Spinal cord (tissue), 10 donors: ENCODE measurements around the gene SHC2. TPM values are rescaled to one million over a fixed set of nuclear protein-coding genes. Genes with fewer than 3 reads are reported as not detected.
A peak's percentile ranks its signal among the peaks of the same experiment; 100 is the strongest.

ENCODE experiments used
- DNase-seq, 6 donors: peaks; one replicate each; pipeline versions ENCODE4 v3.0.0 to v3.0.0-alpha.2; 2013 to 2015; ENCODE audit warnings: low spot score in 6 of 6, low read depth in 4 of 6
- H3K27ac ChIP-seq: one replicate; pipeline ENCODE4 v1.5.1; 2013; ENCODE audit warnings: low read depth, low read length, control low read depth
- H3K27me3 ChIP-seq: one replicate; pipeline ENCODE4 v1.6.1; 2013; ENCODE audit warnings: low read length; ENCODE audit not compliant: control insufficient read depth, insufficient read depth
- H3K36me3 ChIP-seq: one replicate; pipeline ENCODE4 v1.6.1; 2013; ENCODE audit warnings: low read length; ENCODE audit not compliant: control insufficient read depth, insufficient read depth
- H3K4me1 ChIP-seq: one replicate; pipeline ENCODE4 v1.6.1; 2013; ENCODE audit warnings: low read length; ENCODE audit not compliant: control insufficient read depth, insufficient read depth
- H3K4me3 ChIP-seq: one replicate; pipeline ENCODE4 v1.5.1; 2013; ENCODE audit warnings: low read depth, low read length, control low read depth
- H3K9me3 ChIP-seq: one replicate; pipeline ENCODE4 v1.6.1; 2013; ENCODE audit warnings: low read length; ENCODE audit not compliant: control insufficient read depth, insufficient read depth
- WGBS: methylation state at CpG from one replicate; pipeline ENCODE4 v1.1.5; 2013; ENCODE audit warnings: missing lambda C conversion rate; ENCODE audit not compliant: insufficient coverage; 5-methylcytosine and 5-hydroxymethylcytosine counted together
- polyA plus RNA-seq, 2 donors: library from polyadenylated mRNA; unstranded; fragments of 120-200 nt; gene quantifications; one replicate each; pipeline ENCODE4 v1.2.1, GENCODE V29; 2013; ENCODE audit not compliant: insufficient read length in 2 of 2
- total RNA-seq, 2 donors: library from RNA; depleted of rRNA in 1 of 2; stranded (reverse); fragments of 120-200 nt in 1 of 2; fragments of >200 nt in 1 of 2; gene quantifications; one replicate each; pipeline versions ENCODE4 v1.2.3 to v1.2.4, GENCODE V29; 2013 to 2014
- donor health status: healthy.

Gene SHC2
- total and polyA plus RNA-seq, 4 donors: 15.5 to 111 (median 58.4) TPM

DNA sequence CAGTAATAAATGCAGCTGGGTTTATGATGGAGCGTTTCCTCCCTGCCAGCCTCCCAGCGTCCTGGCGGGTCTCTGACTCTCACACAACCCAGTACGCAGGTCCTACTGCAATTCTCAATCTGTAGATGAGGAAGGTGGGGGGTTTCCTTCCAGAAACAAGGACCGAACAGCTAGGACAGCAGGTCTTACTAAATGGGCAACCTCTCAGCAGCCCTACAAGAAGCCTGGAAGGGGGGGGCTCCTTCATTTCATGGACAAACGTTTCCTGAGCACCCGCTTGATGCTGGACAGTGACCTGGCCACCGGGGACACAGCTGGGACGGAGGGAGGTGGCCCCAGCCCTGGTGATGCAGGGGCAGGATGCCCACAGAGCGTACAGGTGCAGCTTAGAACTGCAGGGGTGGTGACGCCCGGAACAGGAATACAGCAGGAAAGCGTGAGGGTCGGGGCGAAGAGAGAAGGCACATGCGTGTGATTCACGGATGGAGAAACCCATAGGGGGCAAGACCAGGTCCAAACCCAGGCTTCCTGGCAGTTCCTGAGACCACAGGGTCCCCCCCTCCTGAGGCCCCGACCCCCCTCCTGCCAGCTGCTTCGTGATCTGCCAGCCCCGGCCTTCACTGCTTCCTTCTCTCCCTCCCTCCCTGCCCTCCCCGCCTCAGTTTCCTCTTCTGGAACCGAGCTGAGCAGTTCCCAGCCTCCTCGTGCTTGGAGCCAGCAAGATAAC, 51.2 kb downstream of the SHC2 start:
- H3K4me1 ChIP-seq: peaks cover 57% of the 10 kb centered on the region
- DNase-seq: peak in 3 of 6 donors; percentile 26 to 69 (median 29)
- H3K27ac ChIP-seq: no peak overlapping the region

DNA sequence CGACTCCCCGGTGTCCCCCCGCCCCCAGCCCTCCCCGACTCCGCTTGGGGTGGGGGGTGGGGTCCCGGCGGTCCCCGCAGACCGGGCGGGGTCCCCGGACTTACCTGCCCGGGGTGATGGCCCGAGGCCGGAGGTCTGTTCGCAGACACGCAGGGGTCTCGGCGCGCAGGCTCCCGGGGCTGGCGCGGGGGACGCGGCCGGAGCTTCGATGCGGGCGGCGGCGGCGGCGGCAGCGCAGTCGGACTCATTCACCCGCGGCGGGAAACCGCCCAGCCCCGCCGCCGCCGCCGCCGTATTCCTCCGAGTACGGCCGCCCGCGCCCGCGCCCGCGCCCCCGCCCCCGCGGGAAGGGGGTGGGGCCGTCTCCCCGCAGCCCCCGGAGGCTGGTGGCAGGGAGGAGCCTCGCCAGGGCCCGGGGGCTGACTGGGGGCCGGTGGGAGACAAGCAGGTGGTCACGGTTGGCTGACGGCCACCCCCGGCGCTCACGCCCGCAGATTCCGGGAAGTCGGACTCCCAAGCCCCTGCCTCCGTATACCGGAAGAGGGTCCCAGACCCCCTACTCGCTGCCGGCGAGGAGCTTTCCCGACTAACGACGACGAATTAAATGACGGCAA, 51.8 kb downstream of the SHC2 start, which contains the start of gene C2CD4C:
Gene C2CD4C (minus strand): TSS at position 246 of the 614 bp plus-strand sequence. CDS start 786 bp downstream, outside the sequence.
- H3K4me1 ChIP-seq: peaks cover 57% of the 10 kb centered on the region
- H3K27me3 ChIP-seq: peaks cover 9% of the 10 kb centered on the region
- DNase-seq: peak in 3 of 6 donors; percentile 29 to 87 (median 81)
- H3K9me3 ChIP-seq: peaks cover 2% of the 10 kb centered on the region
- H3K4me3 ChIP-seq: peak within 1 kb of the TSS; percentile 28
- H3K27ac ChIP-seq: no peak within 1 kb of the TSS
- WGBS: under 1% methylated on average over 74 of the region's 80 CpGs
- H3K36me3 ChIP-seq: peaks cover 27% of the 10 kb centered on the region

More for the DNA sequence above, 51.2 kb downstream of the SHC2 start:
- H3K9me3 ChIP-seq: peaks cover 2% of the 10 kb centered on the region
- peak overlapping the region; percentile 27 for H3K4me3 ChIP-seq
- peaks cover 33% of the 10 kb centered on the region for H3K36me3 ChIP-seq
- H3K27me3 ChIP-seq: peaks cover 9% of the 10 kb centered on the region
- WGBS: 6% methylated on average over 14 of the region's 23 CpGs

DNA sequence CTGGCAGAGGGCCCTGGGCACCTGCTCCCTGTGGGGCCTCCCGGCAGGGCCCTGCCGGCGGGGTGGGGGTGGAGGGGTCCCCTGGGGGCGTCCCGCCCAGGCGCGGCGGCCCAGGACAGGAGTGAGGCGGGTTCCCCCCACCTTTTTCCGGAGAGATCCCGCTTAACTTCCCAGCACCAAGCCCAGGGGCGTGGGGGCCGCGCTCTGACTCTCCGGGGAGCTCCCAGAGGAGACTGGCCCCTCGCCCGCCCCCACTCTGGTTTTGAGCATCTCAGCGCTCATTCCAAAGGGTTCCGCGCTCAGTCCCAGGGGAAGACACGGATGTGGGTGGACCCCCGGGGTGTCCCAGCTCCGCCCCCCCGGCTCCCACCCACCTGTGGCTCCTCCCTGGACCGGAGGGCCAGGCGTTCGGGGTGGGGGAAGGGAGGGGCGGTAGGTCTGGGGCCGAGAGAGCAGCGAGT, 52.4 kb downstream of the SHC2 start:
- peak overlapping the region; percentile 28 for H3K4me3 ChIP-seq
- peaks cover 2% of the 10 kb centered on the region for H3K9me3 ChIP-seq
- H3K27me3 ChIP-seq: peaks cover 9% of the 10 kb centered on the region
- peaks cover 57% of the 10 kb centered on the region for H3K4me1 ChIP-seq
- DNase-seq: peak in 2 of 6 donors; percentile 48 to 58
- H3K36me3 ChIP-seq: peaks cover 26% of the 10 kb centered on the region
- under 1% methylated on average over 21 of the region's 30 CpGs for WGBS
- H3K27ac ChIP-seq: no peak overlapping the region

DNA sequence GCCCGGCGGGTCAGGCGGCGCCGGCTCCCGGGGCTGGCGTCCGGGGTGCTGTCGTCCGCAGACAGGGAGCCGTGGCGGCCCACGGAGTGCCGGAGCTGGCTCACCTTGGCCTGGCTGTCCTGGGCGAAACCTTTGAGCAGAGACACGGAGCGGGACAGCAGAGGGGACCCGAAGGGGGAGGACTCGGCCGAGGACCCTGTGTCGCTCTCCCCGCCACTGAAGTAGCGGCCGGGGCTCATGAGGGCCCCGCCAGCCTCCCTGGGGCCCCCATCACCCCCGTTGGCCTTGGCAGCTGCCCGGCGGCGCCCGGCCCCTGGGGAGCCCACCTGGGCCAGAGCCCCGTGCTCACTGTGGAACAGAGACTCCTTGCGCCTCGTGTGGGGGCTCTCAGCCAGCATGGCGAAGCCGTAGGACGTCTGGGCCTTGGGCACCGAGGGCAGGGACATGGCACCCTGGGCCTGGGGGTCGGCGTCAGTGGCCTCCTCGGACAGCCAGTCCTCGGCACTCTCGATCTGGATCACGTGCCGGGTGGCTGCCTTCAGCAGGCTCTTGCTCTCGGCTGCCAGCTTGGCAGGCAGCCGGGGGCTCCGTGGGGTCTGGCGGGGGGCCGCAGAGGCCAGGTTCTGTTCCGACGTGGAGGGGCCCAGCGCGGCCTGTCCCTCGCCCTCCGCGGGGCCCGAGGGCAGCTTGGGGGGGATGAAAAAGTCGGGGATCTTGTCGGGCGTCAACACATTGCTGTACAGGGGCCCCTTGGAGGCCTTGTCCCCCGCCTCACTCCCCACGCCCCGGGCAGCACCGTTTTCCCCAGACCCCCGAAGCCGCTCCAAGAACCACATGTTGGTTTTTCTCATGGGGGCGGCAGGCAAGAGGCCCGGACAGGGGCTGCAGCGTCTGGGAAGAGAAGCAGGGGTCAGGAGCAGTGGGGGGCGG, 53.1 kb downstream of the SHC2 start:
- peak overlapping the region; percentile 28 for H3K4me3 ChIP-seq
- H3K36me3 ChIP-seq: peaks cover 26% of the 10 kb centered on the region
- peaks cover 2% of the 10 kb centered on the region for H3K9me3 ChIP-seq
- no peak overlapping the region for H3K27ac ChIP-seq
- H3K4me1 ChIP-seq: peaks cover 60% of the 10 kb centered on the region
- 72% methylated on average over 60 of the region's 70 CpGs for WGBS
- no peak for DNase-seq
- H3K27me3 ChIP-seq: peaks cover 9% of the 10 kb centered on the region

DNA sequence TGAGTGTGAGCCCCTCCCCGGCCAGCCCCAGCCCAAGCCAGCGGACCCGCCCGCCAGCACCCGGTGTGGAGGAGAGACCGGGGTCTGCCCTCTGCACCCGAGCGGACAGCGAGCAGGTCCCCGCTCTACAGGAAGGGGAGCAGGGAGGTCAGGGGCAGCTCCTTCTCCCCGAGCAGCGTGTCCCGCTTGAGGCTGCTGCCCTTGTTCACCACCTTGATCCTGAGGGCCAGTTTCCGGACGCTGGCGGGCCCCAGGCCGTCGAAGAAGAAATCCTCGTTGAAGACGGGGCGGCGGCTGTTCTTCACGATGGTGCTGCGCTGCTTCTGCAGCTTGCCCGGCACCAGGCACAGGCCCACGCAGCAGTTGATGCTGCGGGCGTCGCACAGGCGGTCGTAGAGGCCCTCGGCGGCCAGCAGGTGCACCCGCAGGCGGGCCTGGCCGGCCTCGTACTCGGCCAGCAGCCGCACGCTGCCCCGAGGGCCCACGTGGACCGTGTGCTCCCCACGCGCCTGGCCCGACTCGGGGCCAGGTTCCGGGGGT, 53.8 kb downstream of the SHC2 start:
- DNase-seq: no peak
- peaks cover 56% of the 10 kb centered on the region for H3K4me1 ChIP-seq

DNA sequence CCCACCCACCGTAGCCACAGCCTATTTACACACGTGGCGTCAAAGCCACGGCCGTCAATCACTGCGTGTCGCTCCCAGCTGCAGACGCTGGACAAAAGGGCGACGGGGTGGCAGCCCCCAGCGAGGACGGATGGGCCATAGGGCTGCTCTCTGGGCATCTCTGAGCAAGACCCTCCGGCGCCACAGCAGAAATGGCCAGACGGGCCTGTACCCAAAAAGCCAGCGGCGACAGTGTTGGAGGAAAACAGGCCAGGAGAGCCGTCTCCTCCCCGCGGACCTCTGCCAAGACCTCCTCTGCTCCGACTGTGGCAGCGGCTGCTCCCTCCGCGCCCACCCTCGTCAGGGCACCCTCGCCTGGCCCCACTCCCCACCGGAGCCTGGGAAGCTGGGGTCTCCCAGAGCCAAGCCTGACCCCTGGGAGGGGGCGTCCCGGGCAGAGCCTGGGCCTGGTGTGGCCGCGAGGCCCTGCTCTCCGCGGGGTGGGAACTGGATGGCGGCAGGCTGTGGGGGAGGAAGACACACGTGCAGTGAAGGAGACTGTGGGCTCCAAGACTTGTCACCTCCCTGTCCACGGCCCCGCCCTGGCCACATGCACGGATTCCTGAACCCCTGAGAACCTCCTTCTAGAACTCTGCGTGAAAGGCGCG, 54.6 kb downstream of the SHC2 start:
- Histone ChIP-seq H3K27me3 (peaks cover 9% of the 10 kb centered on the region), H3K4me1 (peaks cover 55% of the 10 kb centered on the region), H3K4me3 (no peak overlapping the region), H3K9me3 (peaks cover 2% of the 10 kb centered on the region), H3K27ac (no peak overlapping the region), H3K36me3 (peaks cover 26% of the 10 kb centered on the region)
- peak in 1 of 6 donors; percentile 28 for DNase-seq
- 28% methylated on average over 34 of the region's 41 CpGs for WGBS

More for the DNA sequence above, 53.8 kb downstream of the SHC2 start:
- Histone ChIP-seq H3K27me3 (peaks cover 9% of the 10 kb centered on the region), H3K4me3 (no peak overlapping the region), H3K27ac (no peak overlapping the region), H3K9me3 (peaks cover 2% of the 10 kb centered on the region), H3K36me3 (peaks cover 26% of the 10 kb centered on the region)
- 86% methylated on average over 43 of the region's 48 CpGs for WGBS

DNA sequence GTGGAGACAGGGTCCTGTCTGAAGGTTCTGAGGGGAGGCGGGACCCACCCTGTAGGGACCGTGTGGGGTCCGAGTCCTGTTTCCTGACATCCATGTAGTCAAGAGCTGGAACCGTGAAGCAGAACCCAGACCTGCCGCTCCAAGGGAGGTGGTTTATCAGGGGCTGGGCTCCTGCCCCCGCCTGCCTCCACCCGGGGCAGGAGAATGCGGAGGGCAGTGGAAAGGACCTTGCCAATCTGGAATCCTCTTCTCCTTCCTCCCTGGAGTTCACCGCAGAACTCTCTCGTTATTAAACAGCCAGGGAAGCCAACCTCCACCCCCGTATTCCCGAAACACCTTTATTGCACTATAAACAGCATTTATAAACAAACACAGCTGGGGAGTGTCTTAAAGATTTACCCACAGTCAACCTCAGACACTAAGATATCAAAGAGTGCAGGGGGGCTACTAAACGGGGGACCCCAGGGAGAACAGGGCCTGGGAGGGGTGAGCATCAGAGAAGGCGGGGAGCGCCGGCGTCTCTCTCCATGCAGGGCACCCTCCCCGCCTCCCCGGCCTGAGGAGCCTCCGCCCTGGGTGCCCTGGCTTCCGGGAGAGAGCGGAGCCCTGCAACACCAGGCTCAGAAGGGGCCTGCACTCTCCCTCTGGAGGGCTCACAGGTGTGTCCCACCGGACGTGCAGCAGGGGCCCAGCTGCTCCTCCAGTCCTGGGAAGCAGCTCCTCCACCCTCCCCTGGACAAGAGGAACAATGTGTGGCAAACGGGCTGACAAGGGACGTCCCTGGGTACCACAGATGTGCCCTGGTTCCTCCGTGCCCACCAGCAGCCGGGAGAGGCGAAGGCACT, 55.5 kb downstream of the SHC2 start:
- no peaks in the 10 kb centered on the region for H3K9me3 ChIP-seq
- no peak overlapping the region for H3K4me3 ChIP-seq
- H3K36me3 ChIP-seq: peaks cover 23% of the 10 kb centered on the region
- H3K27me3 ChIP-seq: peaks cover 8% of the 10 kb centered on the region
- H3K27ac ChIP-seq: no peak overlapping the region
- peaks cover 52% of the 10 kb centered on the region for H3K4me1 ChIP-seq
- 44% methylated on average over 27 of the region's 29 CpGs for WGBS
- peak in 1 of 6 donors; percentile 33 for DNase-seq

DNA sequence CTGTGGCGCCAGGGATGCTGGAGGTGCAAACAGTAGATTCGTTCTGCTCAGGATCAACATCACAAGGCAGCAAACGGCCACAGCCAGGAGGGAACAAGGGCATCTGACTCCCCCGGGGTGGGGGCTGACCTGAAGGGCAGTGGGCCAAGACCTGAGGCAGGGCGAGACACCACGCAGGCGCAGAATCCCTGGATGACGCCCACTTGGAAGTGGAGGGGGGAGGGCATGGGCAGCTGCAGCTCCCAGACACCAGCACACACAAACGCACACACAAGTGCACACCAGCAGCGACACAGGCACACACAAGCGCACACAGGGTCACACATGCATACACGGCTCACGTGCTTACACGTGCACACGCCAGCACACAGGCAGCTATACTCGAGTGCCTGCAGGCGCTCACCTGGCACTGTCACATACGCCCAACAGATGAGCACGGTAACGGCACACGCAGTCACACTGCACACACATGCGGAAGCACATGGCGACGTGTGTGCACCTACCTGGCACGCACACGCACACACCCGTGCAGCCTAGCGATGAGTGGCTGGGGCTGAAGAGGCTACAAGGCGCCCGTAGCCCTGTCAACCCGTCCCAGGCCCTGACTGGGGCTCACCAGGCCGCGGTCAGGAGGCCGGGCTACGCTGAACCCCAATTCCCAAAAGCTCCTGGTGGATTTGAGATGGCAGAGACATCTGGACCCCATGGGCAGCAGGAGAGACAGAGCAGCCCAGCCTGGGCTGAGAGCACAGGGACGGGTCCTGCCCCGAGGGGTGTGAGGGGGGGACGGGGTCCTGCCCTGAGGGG, 57.4 kb downstream of the SHC2 start:
- no peak for DNase-seq
- H3K4me3 ChIP-seq: no peak overlapping the region
- H3K4me1 ChIP-seq: peaks cover 36% of the 10 kb centered on the region
- WGBS: 81% methylated on average over 29 of the region's 38 CpGs
- peaks cover 23% of the 10 kb centered on the region for H3K36me3 ChIP-seq
- H3K9me3 ChIP-seq: no peaks in the 10 kb centered on the region
- no peak overlapping the region for H3K27ac ChIP-seq
- no peaks in the 10 kb centered on the region for H3K27me3 ChIP-seq
